Chondrocyte (in vitro differentiated cells): ENCODE results near the gene GRIP1. TPM values are rescaled to one million over a fixed set of nuclear protein-coding genes. Genes with fewer than 3 reads are reported as not detected.

Experiments used
- DNase-seq: peaks from one replicate; pipeline ENCODE4 v3.0.0; 2021; ENCODE audit warnings: mixed read lengths, low spot score
- H3K27ac Mint-ChIP-seq: one replicate; pipeline ENCODE4 v1.8.0; 2021; ENCODE audit warnings: mild to moderate bottlenecking, moderate library complexity, mixed read lengths; ENCODE audit not compliant: unreplicated experiment
- H3K27me3 Mint-ChIP-seq: 2 replicates; pipeline ENCODE4 v1.8.0; 2021; ENCODE audit warnings: low read depth, mixed read lengths
- H3K36me3 Mint-ChIP-seq: 2 replicates; pipeline ENCODE4 v1.8.0; 2021; ENCODE audit warnings: low read depth, mixed read lengths
- H3K4me1 Mint-ChIP-seq: 2 replicates; pipeline ENCODE4 v1.8.0; 2021; ENCODE audit warnings: low read depth, mild to moderate bottlenecking, mixed read lengths
- H3K4me3 Mint-ChIP-seq: one replicate; pipeline ENCODE4 v1.8.0; 2021; ENCODE audit warnings: mild to moderate bottlenecking, moderate library complexity, mixed read lengths; ENCODE audit not compliant: unreplicated experiment
- H3K9me3 Mint-ChIP-seq: 2 replicates; pipeline ENCODE4 v1.8.0; 2021; ENCODE audit warnings: low read depth, mixed read lengths
- total RNA-seq: library from RNA; stranded (reverse); gene quantifications from 3 replicates; pipeline ENCODE4 v1.2.1, GENCODE V29; 2021
- TF ChIP-seq, protein P1 (sequence below): fragments of 200-600 bp; sonication (generic); IDR thresholded peaks from 2 replicates; pipeline ENCODE4 v1.5.0; 2021; ENCODE audit warnings: antibody characterized with exemption, mild to moderate bottlenecking, moderate library complexity

The GRIP1 gene
- total RNA-seq, 1 donor from 2014 or later: 5.0 TPM

GRCh38 chr12:66692170-66692569, 13.3 kb upstream of the GRIP1 start:
- Mint-ChIP-seq H3K4me1 (no peaks in the 10 kb centered on the region), H3K9me3 (no peaks in the 10 kb centered on the region), H3K27me3 (peaks cover 2% of the 10 kb centered on the region), H3K36me3 (no peaks in the 10 kb centered on the region), H3K27ac (no peak overlapping the region), H3K4me3 (no peak overlapping the region)
- DNase-seq: no peak
- TF ChIP-seq, protein P1, sequence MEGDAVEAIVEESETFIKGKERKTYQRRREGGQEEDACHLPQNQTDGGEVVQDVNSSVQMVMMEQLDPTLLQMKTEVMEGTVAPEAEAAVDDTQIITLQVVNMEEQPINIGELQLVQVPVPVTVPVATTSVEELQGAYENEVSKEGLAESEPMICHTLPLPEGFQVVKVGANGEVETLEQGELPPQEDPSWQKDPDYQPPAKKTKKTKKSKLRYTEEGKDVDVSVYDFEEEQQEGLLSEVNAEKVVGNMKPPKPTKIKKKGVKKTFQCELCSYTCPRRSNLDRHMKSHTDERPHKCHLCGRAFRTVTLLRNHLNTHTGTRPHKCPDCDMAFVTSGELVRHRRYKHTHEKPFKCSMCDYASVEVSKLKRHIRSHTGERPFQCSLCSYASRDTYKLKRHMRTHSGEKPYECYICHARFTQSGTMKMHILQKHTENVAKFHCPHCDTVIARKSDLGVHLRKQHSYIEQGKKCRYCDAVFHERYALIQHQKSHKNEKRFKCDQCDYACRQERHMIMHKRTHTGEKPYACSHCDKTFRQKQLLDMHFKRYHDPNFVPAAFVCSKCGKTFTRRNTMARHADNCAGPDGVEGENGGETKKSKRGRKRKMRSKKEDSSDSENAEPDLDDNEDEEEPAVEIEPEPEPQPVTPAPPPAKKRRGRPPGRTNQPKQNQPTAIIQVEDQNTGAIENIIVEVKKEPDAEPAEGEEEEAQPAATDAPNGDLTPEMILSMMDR: no peak

DNA sequence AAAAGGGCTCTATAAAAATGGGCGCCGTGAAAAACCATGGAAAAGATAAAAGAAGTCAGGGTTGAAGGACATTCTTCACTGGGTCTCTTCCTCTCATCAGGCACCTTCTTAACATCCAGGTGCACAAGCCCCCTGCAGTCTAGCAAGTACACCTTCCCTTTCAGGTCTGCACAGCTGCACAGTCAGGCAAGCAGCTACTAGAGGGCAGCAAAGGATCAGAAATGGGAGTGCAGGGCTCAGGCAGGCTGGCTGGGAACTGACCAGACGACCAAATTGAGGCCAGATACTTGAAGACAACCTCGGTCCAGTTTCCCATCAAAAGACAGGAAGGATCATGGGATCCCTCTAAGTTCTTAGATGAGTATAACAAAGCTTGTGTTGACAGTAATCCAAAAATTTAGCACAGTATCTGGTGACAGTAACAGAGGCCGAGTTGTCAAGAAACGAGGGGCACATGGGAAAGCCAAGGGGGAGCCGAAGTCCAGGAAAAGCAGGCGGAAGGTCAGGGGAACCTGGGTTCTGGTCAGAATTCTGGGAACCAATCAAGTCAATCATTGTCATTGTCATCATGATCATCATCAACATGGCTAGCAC, 10.1 kb upstream of the GRIP1 start:
- Mint-ChIP-seq H3K4me1 (no peaks in the 10 kb centered on the region), H3K27ac (no peak overlapping the region), H3K27me3 (peaks cover 2% of the 10 kb centered on the region), H3K36me3 (no peaks in the 10 kb centered on the region), H3K4me3 (no peak overlapping the region), H3K9me3 (no peaks in the 10 kb centered on the region)
- TF ChIP-seq, protein P1: peak; percentile 75
- DNase-seq: no peak

GRCh38 chr12:66684222-66684621, 5.3 kb upstream of the GRIP1 start:
- Mint-ChIP-seq H3K4me1 (peaks cover 1% of the 10 kb centered on the region), H3K36me3 (no peaks in the 10 kb centered on the region), H3K4me3 (no peak overlapping the region), H3K27ac (no peak overlapping the region), H3K9me3 (no peaks in the 10 kb centered on the region), H3K27me3 (peaks cover 5% of the 10 kb centered on the region)
- TF ChIP-seq, protein P1: no peak
- DNase-seq: no peak

GRCh38 chr12:66683822-66684221, 4.9 kb upstream of the GRIP1 start:
- no peak for DNase-seq
- H3K9me3 Mint-ChIP-seq: no peaks in the 10 kb centered on the region
- no peak overlapping the region for H3K27ac Mint-ChIP-seq
- H3K27me3 Mint-ChIP-seq: peaks cover 6% of the 10 kb centered on the region
- peaks cover 5% of the 10 kb centered on the region for H3K4me1 Mint-ChIP-seq
- no peaks in the 10 kb centered on the region for H3K36me3 Mint-ChIP-seq
- no peak overlapping the region for H3K4me3 Mint-ChIP-seq
- TF ChIP-seq, protein P1: no peak

DNA sequence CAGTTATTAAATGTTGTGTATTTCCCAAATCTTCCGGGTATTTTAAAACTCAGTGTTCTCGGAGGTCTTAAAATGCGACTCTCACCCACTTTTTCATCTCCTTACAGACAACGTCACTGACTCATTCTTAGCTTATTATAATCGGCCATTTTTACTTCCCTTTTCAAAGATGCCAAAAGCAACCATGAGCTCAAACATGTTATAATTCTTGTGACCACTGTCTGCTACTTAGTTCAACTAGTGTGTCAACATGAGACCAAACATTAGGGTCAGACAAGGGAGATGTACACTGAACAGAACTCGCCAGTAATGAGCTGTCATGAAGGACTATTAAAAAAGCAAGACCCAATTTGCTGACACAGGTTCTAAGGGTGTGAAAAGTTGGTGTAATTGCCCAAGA, 4.2 kb upstream of the GRIP1 start:
- Mint-ChIP-seq H3K4me3 (no peak overlapping the region), H3K4me1 (peaks cover 8% of the 10 kb centered on the region), H3K9me3 (no peaks in the 10 kb centered on the region), H3K36me3 (no peaks in the 10 kb centered on the region), H3K27ac (no peak overlapping the region), H3K27me3 (peaks cover 6% of the 10 kb centered on the region)
- TF ChIP-seq, protein P1: no peak
- no peak for DNase-seq
